CD4-positive, alpha-beta memory T cell (primary cell): ENCODE results near the gene MPO. TPM values are rescaled to one million over a fixed set of nuclear protein-coding genes. Genes with fewer than 3 reads are reported as not detected.

Source experiments
- CTCF ChIA-PET: fragments of 350-600 bp; sonication (Branson Sonifier 250); formaldehyde crosslinking; loops from one replicate; lab custom pipeline; 2021; ENCODE audit warnings: inconsistent platforms; ENCODE audit not compliant: partially characterized antibody; lab: Charles Lee
- POLR2A ChIA-PET: fragments of 350-600 bp; sonication (Branson Sonifier 250); formaldehyde crosslinking; loops from one replicate; lab custom pipeline; 2021; ENCODE audit not compliant: partially characterized antibody; lab: Charles Lee
- DNase-seq, 5 donors: peaks; one replicate each; pipeline versions ENCODE4 v3.0.0 to v3.0.0-alpha.2; 2020 to 2022; ENCODE audit warnings: mixed read lengths in 1 of 5
- H3K27ac ChIP-seq: one replicate; pipeline ENCODE4 v1.7.0; 2013; ENCODE audit warnings: low read depth, low read length
- H3K27me3 ChIP-seq: 2 replicates; pipeline ENCODE4 v1.7.0; 2013; ENCODE audit warnings: mild to moderate bottlenecking, low read length, moderate library complexity; ENCODE audit not compliant: insufficient read depth
- H3K36me3 ChIP-seq: 2 replicates; pipeline ENCODE4 v1.7.0; 2013; ENCODE audit warnings: mild to moderate bottlenecking, low read length, moderate library complexity; ENCODE audit not compliant: insufficient read depth
- H3K4me1 ChIP-seq: 2 replicates; pipeline ENCODE4 v1.7.0; 2013; ENCODE audit warnings: mild to moderate bottlenecking, low read length, moderate library complexity; ENCODE audit not compliant: insufficient read depth
- H3K4me3 ChIP-seq, 2 donors: one replicate each; pipeline ENCODE4 v1.7.0; 2013; ENCODE audit warnings: low read length in 2 of 2, mild to moderate bottlenecking in 1 of 2
- H3K9me3 ChIP-seq, 2 donors: one replicate each; pipeline ENCODE4 v1.7.0; 2013; ENCODE audit warnings: low read length in 2 of 2, control low read depth in 1 of 2; ENCODE audit not compliant: control insufficient read depth in 1 of 2
- H3K27ac Mint-ChIP-seq, 7 donors: one replicate each; pipeline ENCODE4 v1.8.0; 2020 to 2021; ENCODE audit warnings: mixed read lengths in 7 of 7, mild to moderate bottlenecking in 6 of 7, inconsistent platforms in 3 of 7, moderate library complexity in 3 of 7
- H3K27me3 Mint-ChIP-seq, 2 donors: one replicate each; pipeline ENCODE4 v1.8.0; 2020 to 2021; ENCODE audit warnings: mixed read lengths in 2 of 2
- H3K36me3 Mint-ChIP-seq, 2 donors: one replicate each; pipeline ENCODE4 v1.8.0; 2020 to 2021; ENCODE audit warnings: mixed read lengths in 2 of 2, inconsistent platforms in 1 of 2, mild to moderate bottlenecking in 1 of 2
- H3K4me1 Mint-ChIP-seq, 4 donors: one replicate each; pipeline ENCODE4 v1.8.0; 2020 to 2021; ENCODE audit warnings: mixed read lengths in 4 of 4, mild to moderate bottlenecking in 1 of 4
- H3K4me3 Mint-ChIP-seq, 8 donors: one replicate each; pipeline ENCODE4 v1.8.0; 2020 to 2021; ENCODE audit warnings: mixed read lengths in 8 of 8, mild to moderate bottlenecking in 7 of 8, moderate library complexity in 6 of 8, inconsistent platforms in 3 of 8
- H3K9me3 Mint-ChIP-seq, 8 donors: one replicate each; pipeline ENCODE4 v1.8.0; 2020 to 2021; ENCODE audit warnings: mixed read lengths in 8 of 8, mild to moderate bottlenecking in 5 of 8, inconsistent platforms in 3 of 8, moderate library complexity in 1 of 8
- intact Hi-C: fragments of 100-400 bp; cut with micrococcal nuclease; formaldehyde crosslinking; loops from one replicate; pipeline ENCODE4 v1.15.1; 2023
- polyA plus RNA-seq, 2 donors: library from polyadenylated mRNA; unstranded; fragments of 300-500 nt; fragmentation: Illumina TruSeq; gene quantifications; one replicate each; pipeline ENCODE4 v1.2.3, GENCODE V29; 2021
- total RNA-seq, 2 experiments: library from RNA; stranded (reverse); gene quantifications; one replicate each; pipeline ENCODE4 v1.2.3, GENCODE V29; 2021

The MPO gene
- total and polyA plus RNA-seq, 4 experiments from 2014 or later = not detected

GRCh38 chr17:58275417-58275816 lies 5.3 kb downstream of the MPO start:
- intact Hi-C loops = no loop called here
- Histone ChIP-seq H3K27me3 (no peaks in the 10 kb centered on the region), H3K27ac (no peak overlapping the region), H3K36me3 (no peaks in the 10 kb centered on the region), H3K4me1 (no peaks in the 10 kb centered on the region), H3K4me3 (no peak overlapping the region), H3K9me3 (no peaks in the 10 kb centered on the region)
- no peaks in the 10 kb centered on the region for H3K36me3 Mint-ChIP-seq
- ChIA-PET POLR2A (no interaction called here), CTCF (interaction anchor here (0.9 to 1.4 kb wide), 3 partner anchors 26 to 142 kb away, joined by 3 read pairs; partner anchors contain the start of gene RNF43)
- H3K27me3 Mint-ChIP-seq = peaks cover 5 to 11% of the 10 kb centered on the region in 2 donors
- H3K9me3 Mint-ChIP-seq = no peaks in the 10 kb centered on the region
- DNase-seq = no peak
- H3K4me3 Mint-ChIP-seq = no peak overlapping the region
- H3K4me1 Mint-ChIP-seq = peaks cover 0 to 4% (median 3%) of the 10 kb centered on the region in 4 donors
- H3K27ac Mint-ChIP-seq = no peak overlapping the region

- ChIA-PET CTCF (no interaction called here), POLR2A (no interaction called here)
- no peaks in the 10 kb centered on the region for H3K36me3 Mint-ChIP-seq
- H3K27ac Mint-ChIP-seq = no peak overlapping the region
- H3K9me3 Mint-ChIP-seq = no peaks in the 10 kb centered on the region
- Histone ChIP-seq H3K36me3 (no peaks in the 10 kb centered on the region), H3K9me3 (no peaks in the 10 kb centered on the region), H3K27ac (no peak overlapping the region), H3K4me3 (no peak overlapping the region), H3K4me1 (no peaks in the 10 kb centered on the region), H3K27me3 (no peaks in the 10 kb centered on the region)
- H3K27me3 Mint-ChIP-seq = peaks cover 2 to 3% of the 10 kb centered on the region in 2 donors
- no peak for DNase-seq
- no peak overlapping the region for H3K4me3 Mint-ChIP-seq
- peaks cover 0 to 1% (median 0%) of the 10 kb centered on the region in 4 donors for H3K4me1 Mint-ChIP-seq
- intact Hi-C loops = no loop called here
Measured at GRCh38 chr17:58273453-58274104, 7.2 kb downstream of the MPO start.

GRCh38 chr17:58272367-58273280 lies 8.1 kb downstream of the MPO start:
- H3K36me3 Mint-ChIP-seq = no peaks in the 10 kb centered on the region
- Histone ChIP-seq H3K4me3 (no peak overlapping the region), H3K9me3 (no peaks in the 10 kb centered on the region), H3K27ac (no peak overlapping the region), H3K4me1 (no peaks in the 10 kb centered on the region), H3K27me3 (no peaks in the 10 kb centered on the region), H3K36me3 (no peaks in the 10 kb centered on the region)
- intact Hi-C loops = no loop called here
- ChIA-PET CTCF (no interaction called here), POLR2A (no interaction called here)
- no peak overlapping the region for H3K27ac Mint-ChIP-seq
- H3K9me3 Mint-ChIP-seq = no peaks in the 10 kb centered on the region
- H3K4me1 Mint-ChIP-seq = peaks cover 0 to 1% (median 0%) of the 10 kb centered on the region in 4 donors
- no peak for DNase-seq
- no peak overlapping the region for H3K4me3 Mint-ChIP-seq
- H3K27me3 Mint-ChIP-seq = peaks cover 3 to 6% of the 10 kb centered on the region in 2 donors

- Mint-ChIP-seq H3K36me3 (no peaks in the 10 kb centered on the region), H3K27me3 (peaks cover 4 to 9% of the 10 kb centered on the region in 2 donors), H3K4me1 (peaks cover 0 to 1% (median 0%) of the 10 kb centered on the region in 4 donors), H3K27ac (no peak overlapping the region), H3K9me3 (no peaks in the 10 kb centered on the region), H3K4me3 (no peak overlapping the region)
- ChIA-PET POLR2A (no interaction called here), CTCF (interaction anchor here (0.6 kb wide), 1 partner anchor 168 kb away, joined by 3 read pairs; no protein-coding TSS in a partner anchor)
- Histone ChIP-seq H3K27ac (no peak overlapping the region), H3K4me3 (no peak overlapping the region), H3K36me3 (no peaks in the 10 kb centered on the region), H3K9me3 (no peaks in the 10 kb centered on the region), H3K27me3 (no peaks in the 10 kb centered on the region), H3K4me1 (no peaks in the 10 kb centered on the region)
- DNase-seq = no peak
- intact Hi-C loops = no loop called here
Measured at GRCh38 chr17:58271216-58271931, 9.4 kb downstream of the MPO start.

GRCh38 chr17:58270476-58271215 lies 10.1 kb downstream of the MPO start:
- ChIA-PET POLR2A (no interaction called here), CTCF (no interaction called here)
- DNase-seq = no peak
- H3K4me3 ChIP-seq = no peak overlapping the region
- no peak overlapping the region for H3K27ac ChIP-seq
- Mint-ChIP-seq H3K4me3 (no peak overlapping the region), H3K9me3 (no peaks in the 10 kb centered on the region), H3K27me3 (peaks cover 4 to 14% of the 10 kb centered on the region in 2 donors), H3K27ac (no peak overlapping the region), H3K4me1 (peaks cover 0 to 1% (median 0%) of the 10 kb centered on the region in 4 donors), H3K36me3 (no peaks in the 10 kb centered on the region)
- no peaks in the 10 kb centered on the region for H3K9me3 ChIP-seq
- intact Hi-C loops = no loop called here
- no peaks in the 10 kb centered on the region for H3K36me3 ChIP-seq
- no peaks in the 10 kb centered on the region for H3K4me1 ChIP-seq
- H3K27me3 ChIP-seq = no peaks in the 10 kb centered on the region

- H3K9me3 ChIP-seq = no peaks in the 10 kb centered on the region
- no peaks in the 10 kb centered on the region for H3K4me1 ChIP-seq
- H3K27me3 ChIP-seq = peaks cover 3% of the 10 kb centered on the region
- Mint-ChIP-seq H3K27ac (no peak overlapping the region), H3K4me1 (peaks cover 0 to 1% (median 0%) of the 10 kb centered on the region in 4 donors), H3K36me3 (no peaks in the 10 kb centered on the region), H3K9me3 (no peaks in the 10 kb centered on the region), H3K27me3 (peaks cover 7 to 14% of the 10 kb centered on the region in 2 donors), H3K4me3 (no peak overlapping the region)
- no peak overlapping the region for H3K27ac ChIP-seq
- intact Hi-C loops = no loop called here
- ChIA-PET POLR2A (no interaction called here), CTCF (no interaction called here)
- DNase-seq = no peak
- H3K36me3 ChIP-seq = no peaks in the 10 kb centered on the region
- H3K4me3 ChIP-seq = no peak overlapping the region
Measured at GRCh38 chr17:58269557-58270291, 11.0 kb downstream of the MPO start.
